Central memory CD8-positive, alpha-beta T cell (primary cell): Measurements from ENCODE around the gene BLM.

Experiments used
- ATAC-seq: fragments of 150-1000 bp; cut with Tn5 transposase; replicated peaks from 2 replicates; pipeline ENCODE4 v1.10.0; 2022; ENCODE audit warnings: mild to moderate bottlenecking, moderate FRiP score, moderate number of reproducible peaks; ENCODE audit not compliant: poor library complexity, severe bottlenecking; ENCODE audit errors: extremely low read depth
- DNase-seq, 2 donors: peaks; one replicate each; pipeline ENCODE4 v3.0.0; 2021; ENCODE audit warnings: low spot score in 2 of 2
- H3K27ac Mint-ChIP-seq: one replicate; pipeline ENCODE4 v1.8.0; 2022; ENCODE audit warnings: low read depth, mild to moderate bottlenecking, moderate library complexity, mixed read lengths
- H3K27me3 Mint-ChIP-seq: one replicate; pipeline ENCODE4 v1.8.0; 2022; ENCODE audit warnings: mixed read lengths
- H3K36me3 Mint-ChIP-seq: one replicate; pipeline ENCODE4 v1.8.0; 2022; ENCODE audit warnings: mild to moderate bottlenecking, moderate library complexity, mixed read lengths; ENCODE audit not compliant: insufficient read depth
- H3K4me1 Mint-ChIP-seq: one replicate; pipeline ENCODE4 v1.8.0; 2022; ENCODE audit warnings: mixed read lengths
- H3K4me3 Mint-ChIP-seq: one replicate; pipeline ENCODE4 v1.8.0; 2022; ENCODE audit warnings: mild to moderate bottlenecking, moderate library complexity, mixed read lengths
- H3K9me3 Mint-ChIP-seq: one replicate; pipeline ENCODE4 v1.8.0; 2022; ENCODE audit warnings: mixed read lengths

BLM gene

DNA sequence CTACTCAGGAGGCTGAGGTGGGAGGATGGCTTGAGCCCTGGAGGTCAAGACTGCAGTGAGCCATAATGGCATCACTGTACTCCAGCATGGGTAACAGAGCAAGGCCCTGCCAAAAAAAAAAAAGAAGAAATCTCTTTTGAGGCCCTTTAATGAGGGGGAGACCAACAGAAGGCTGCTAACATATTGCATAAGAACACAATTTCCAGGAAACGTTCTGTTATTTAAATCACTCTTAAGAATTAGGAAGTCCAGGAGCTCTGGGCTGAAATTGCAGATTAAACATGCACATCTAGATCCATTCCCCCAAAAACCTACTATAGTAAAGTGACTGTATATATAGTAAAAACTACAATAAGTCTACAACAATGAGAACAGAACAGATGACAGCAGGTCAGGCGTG lies 16.1 kb upstream of the BLM start:
- H3K27ac Mint-ChIP-seq = no peak overlapping the region
- ATAC-seq = no peak
- H3K4me1 Mint-ChIP-seq = no peaks in the 10 kb centered on the region
- no peaks in the 10 kb centered on the region for H3K36me3 Mint-ChIP-seq
- H3K4me3 Mint-ChIP-seq = no peak overlapping the region
- H3K27me3 Mint-ChIP-seq = no peaks in the 10 kb centered on the region
- H3K9me3 Mint-ChIP-seq = peaks cover 6% of the 10 kb centered on the region
- DNase-seq = no peak

DNA sequence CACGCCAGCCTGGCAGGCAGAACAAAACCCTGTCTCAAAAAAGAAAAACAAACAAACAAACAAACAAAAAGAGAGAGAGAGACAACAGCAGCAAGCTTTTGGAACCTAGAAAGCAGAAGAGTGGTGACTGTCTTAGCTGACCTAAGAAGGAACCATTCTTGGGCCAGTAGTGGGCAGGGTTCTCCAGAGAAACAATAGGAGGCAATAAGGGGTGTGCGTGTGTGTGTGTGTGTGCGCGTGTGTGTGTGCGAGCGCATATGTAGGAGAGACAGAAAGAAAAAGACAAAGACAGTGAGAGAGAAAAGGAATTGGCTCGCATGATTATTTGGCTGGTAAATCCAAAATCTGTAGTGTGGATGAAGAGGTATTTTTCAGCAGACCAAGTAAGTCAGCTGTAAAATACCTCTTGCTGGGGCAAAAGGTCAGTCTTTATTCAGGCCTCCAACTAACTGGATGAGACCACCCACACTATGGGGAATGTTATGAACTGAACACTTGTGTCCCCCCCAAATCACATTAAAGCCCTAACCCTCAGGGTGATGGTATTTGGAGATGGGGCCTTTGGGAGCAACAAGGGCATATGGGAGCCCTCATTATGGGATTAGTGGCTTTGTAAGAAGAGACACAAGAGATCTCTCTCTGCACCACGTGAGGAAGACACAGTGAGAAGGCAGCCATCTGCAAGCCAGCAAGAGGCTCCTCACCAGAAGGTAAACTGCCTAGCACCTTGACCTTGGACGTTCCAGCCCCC lies 15.1 kb upstream of the BLM start:
- Mint-ChIP-seq H3K27ac (no peak overlapping the region), H3K9me3 (peaks cover 6% of the 10 kb centered on the region), H3K4me3 (no peak overlapping the region), H3K4me1 (no peaks in the 10 kb centered on the region), H3K36me3 (no peaks in the 10 kb centered on the region), H3K27me3 (no peaks in the 10 kb centered on the region)
- ATAC-seq (no peak), DNase-seq (no peak)

DNA sequence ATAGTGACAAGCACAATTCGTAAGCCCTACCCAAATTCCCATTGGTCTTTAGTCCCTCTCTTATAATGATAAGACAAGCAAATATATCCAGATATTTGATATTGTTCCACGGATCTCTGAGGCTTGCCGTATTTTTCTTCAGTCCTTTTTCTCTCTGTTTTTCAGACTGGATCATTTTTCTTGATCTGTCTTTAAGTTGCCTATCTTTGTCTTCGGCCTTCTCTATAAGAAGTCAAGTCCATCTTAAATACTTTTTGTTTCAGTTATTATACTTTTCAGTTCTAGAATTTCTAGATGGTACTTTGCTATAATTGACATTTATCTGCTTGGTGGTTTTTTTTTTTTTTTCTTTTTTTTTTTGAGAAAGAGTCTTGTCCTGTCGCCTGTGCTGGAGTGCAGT lies 13.7 kb upstream of the BLM start:
- Mint-ChIP-seq H3K9me3 (peaks cover 6% of the 10 kb centered on the region), H3K4me1 (no peaks in the 10 kb centered on the region)
- ATAC-seq = no peak

DNA sequence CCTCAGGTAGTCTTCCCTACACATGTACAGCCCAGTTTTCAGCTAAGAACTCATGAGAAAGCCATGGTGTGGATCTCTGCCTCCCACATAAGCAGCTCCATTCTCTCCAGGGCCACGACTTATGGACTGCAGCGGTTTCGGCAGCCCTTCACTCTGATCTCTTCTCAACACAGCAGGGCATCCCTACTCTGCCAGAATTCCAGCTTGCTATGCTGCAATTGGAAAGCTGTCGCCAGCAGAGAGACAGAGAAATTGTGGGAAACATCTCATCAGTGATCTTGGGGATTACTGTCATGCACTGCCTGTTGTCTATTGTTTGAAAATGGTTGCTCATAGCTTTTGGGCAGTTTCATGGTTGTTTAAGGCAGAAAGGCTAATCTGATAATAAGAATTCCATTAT lies 11.9 kb upstream of the BLM start:
- no peak for DNase-seq
- Mint-ChIP-seq H3K4me3 (no peak overlapping the region), H3K36me3 (no peaks in the 10 kb centered on the region), H3K27ac (no peak overlapping the region), H3K4me1 (no peaks in the 10 kb centered on the region), H3K27me3 (no peaks in the 10 kb centered on the region), H3K9me3 (peaks cover 6% of the 10 kb centered on the region)
- ATAC-seq = no peak

More for the DNA sequence above, 13.7 kb upstream of the BLM start:
- Mint-ChIP-seq H3K4me3 (no peak overlapping the region), H3K27me3 (no peaks in the 10 kb centered on the region), H3K27ac (no peak overlapping the region), H3K36me3 (no peaks in the 10 kb centered on the region)
- no peak for DNase-seq

DNA sequence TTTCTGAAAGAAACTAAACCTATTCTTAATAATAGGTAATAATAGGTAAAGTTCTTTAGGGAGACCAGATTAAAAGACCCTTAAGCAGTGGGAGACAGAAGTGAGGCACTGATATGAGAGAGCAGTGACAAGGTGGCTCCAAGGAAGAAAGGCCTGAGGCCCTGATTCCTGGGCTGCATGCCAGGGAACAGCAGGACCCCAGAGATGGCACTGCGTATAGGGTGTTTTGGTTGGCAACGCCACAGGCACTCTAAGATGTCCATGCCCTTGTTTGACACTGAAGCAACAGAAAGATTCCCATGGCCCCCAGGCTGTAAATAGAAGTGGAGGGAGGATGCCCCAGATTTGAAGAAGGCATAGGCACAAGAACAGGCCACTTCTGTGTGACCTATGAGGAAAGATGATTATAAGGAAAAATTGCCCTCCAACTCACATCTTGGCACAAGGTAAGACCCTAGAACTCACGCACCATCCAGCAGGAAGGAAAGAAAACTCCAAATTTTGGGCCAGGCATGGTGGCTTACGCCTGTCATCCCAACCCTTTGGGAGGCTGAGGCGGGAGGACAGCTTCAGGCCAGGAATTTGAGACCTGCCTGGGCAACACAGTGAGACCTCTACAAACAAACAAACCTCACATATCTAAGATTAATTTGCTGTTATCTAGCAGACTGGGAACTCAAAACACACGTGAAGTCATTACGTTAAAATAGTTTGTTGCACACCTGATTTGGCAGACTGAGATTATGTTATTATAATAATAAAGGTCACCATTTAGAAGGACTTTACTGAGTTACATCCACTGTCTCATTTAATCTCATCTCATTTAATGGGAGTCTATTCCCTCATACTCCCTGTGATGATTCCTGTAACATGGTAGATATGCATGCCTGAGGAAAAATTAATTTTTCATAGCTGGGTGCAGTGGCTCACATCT lies 10.5 kb upstream of the BLM start:
- Mint-ChIP-seq H3K9me3 (peaks cover 6% of the 10 kb centered on the region), H3K4me1 (no peaks in the 10 kb centered on the region), H3K27ac (no peak overlapping the region), H3K27me3 (no peaks in the 10 kb centered on the region), H3K36me3 (no peaks in the 10 kb centered on the region), H3K4me3 (no peak overlapping the region)
- DNase-seq = no peak
- no peak for ATAC-seq

DNA sequence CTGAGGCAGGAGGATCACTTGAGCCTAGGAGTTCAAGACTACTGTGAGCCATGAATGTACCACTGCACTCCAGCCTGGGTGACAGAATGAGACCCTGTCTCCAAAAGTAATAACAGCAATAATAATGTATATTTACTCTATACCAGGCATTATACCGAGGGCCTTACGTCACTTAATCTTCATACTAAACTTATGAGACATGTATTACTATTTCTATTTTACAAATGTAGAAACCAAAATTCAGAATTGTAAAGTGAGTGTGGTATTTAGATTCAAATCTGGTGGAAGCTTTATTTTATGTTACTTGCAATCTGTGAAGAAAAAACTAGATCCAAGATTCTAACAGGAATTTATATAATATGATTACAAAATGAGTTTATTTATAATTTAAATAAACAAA lies 9.7 kb upstream of the BLM start:
- H3K4me1 Mint-ChIP-seq = no peaks in the 10 kb centered on the region
- no peak for ATAC-seq

DNA sequence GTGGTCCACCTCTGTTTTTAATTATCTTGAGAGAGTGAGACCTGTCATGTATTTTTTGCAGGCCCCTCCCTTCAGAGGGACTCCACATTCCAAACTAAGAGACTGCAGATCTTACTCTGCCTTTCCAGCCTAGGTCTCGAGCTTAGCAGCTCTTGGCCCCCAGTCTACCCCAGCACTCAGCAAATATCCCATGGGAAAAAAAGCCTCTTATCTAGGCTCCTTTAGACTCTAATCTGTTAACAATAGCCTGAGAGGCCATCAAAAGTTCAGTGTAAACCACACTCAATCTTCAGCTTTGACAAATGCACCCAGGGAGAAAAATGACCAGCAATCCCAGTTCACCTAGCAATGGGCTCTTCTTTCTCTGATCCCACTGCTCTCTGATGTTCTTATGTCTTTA lies 8.6 kb upstream of the BLM start:
- no peak overlapping the region for H3K27ac Mint-ChIP-seq
- DNase-seq = no peak
- H3K27me3 Mint-ChIP-seq = no peaks in the 10 kb centered on the region
- ATAC-seq = no peak
- H3K4me3 Mint-ChIP-seq = no peak overlapping the region
- no peaks in the 10 kb centered on the region for H3K9me3 Mint-ChIP-seq
- peaks cover 2% of the 10 kb centered on the region for H3K36me3 Mint-ChIP-seq
- no peaks in the 10 kb centered on the region for H3K4me1 Mint-ChIP-seq

More for the DNA sequence above, 9.7 kb upstream of the BLM start:
- no peak for DNase-seq
- Mint-ChIP-seq H3K27me3 (no peaks in the 10 kb centered on the region), H3K4me3 (no peak overlapping the region), H3K27ac (no peak overlapping the region), H3K9me3 (peaks cover 6% of the 10 kb centered on the region), H3K36me3 (no peaks in the 10 kb centered on the region)

DNA sequence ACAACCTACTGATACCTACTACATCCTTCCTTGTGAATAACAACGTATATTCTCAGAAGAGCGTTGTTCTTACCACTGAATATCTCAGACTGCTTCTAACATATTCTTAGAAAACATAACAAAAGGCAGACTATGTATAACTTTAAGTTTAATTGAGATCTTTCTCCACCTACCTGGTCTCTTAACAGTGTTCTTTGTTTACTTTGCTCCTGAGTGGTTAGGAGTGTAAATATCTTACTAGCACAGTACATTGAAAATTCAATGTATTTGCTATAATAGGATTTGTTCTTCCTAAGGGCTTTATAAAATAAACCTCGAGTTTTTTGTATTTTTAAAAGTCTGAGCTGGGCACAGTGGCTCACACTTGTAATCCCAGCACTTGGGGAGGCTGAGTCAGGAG lies 7.9 kb upstream of the BLM start:
- Mint-ChIP-seq H3K36me3 (peaks cover 2% of the 10 kb centered on the region), H3K4me1 (no peaks in the 10 kb centered on the region), H3K9me3 (no peaks in the 10 kb centered on the region), H3K27me3 (no peaks in the 10 kb centered on the region), H3K4me3 (no peak overlapping the region), H3K27ac (no peak overlapping the region)
- DNase-seq (no peak), ATAC-seq (no peak)

DNA sequence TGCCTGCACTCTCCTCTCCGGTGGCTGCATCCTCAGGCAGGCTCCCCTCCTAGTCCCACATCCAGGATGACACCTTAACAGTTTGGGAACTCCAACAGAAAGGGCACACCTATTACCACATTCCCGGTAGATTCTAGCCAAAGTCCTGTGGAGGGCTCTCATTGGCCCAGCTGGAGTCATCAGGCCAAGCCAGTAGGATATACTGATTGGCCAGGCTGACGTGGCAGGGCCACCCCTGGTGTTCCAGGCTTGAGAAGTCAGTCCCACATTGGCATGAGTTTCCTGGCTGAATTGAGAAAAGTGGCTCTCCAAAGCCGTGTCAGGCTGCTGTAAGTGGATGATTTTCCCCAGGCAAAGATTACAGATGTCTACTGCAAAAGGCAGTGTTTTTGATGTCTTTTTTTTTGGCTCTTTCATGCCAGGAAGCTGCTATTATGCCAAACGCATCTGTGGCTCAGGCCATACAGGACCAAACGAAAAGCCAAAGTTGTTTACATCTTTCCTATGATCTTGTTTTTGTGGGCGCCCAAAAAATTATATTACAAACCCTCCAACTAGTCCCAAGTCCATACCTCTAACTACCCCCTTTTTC lies 6.6 kb upstream of the BLM start:
- Mint-ChIP-seq H3K36me3 (peaks cover 2% of the 10 kb centered on the region), H3K4me3 (no peak overlapping the region), H3K9me3 (no peaks in the 10 kb centered on the region), H3K27me3 (no peaks in the 10 kb centered on the region), H3K4me1 (no peaks in the 10 kb centered on the region), H3K27ac (no peak overlapping the region)
- DNase-seq = no peak
- no peak for ATAC-seq

DNA sequence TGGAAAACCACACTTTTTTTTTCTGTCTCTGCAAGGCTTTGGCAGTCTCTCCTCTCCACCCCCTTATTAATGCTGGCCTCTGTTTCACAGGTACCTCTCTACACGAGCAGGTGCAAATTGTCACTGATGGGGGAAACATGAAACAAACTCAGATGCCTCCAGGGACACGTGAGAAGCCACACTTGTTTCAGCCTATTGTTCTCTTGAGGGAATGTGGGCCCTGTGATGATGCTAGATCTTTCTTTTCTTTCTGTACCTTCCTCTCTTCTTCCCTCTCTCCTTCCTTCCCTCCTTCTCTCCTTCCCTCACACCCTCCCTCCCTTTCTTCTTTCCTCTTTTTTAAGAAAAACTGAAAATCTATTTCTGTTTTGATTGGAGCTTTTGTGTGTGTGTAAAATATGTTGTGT lies 5.7 kb upstream of the BLM start:
- no peak overlapping the region for H3K27ac Mint-ChIP-seq
- DNase-seq (no peak), ATAC-seq (no peak)
- no peaks in the 10 kb centered on the region for H3K27me3 Mint-ChIP-seq
- H3K9me3 Mint-ChIP-seq = no peaks in the 10 kb centered on the region
- no peak overlapping the region for H3K4me3 Mint-ChIP-seq
- H3K4me1 Mint-ChIP-seq = peaks cover 5% of the 10 kb centered on the region
- H3K36me3 Mint-ChIP-seq = peaks cover 2% of the 10 kb centered on the region

DNA sequence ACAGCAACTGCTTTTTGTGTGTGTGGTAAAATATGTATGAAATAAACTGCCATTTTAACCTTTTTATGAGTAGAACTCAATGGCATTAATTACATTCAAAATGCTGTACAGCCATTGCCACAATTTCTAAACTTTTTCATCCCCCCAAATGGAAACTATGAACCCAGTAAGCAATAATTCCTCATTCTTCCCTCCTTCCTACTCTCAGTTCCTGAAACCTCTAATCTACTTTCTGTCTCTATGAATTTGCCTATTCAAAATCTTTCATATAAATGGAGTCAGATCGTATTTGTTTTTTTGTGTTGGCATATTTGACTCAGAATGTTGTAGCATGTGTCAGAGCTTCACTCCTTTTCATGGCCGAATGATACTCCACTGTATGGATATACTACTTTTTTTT lies 5.3 kb upstream of the BLM start:
- no peak for DNase-seq
- Mint-ChIP-seq H3K27ac (no peak overlapping the region), H3K9me3 (no peaks in the 10 kb centered on the region), H3K27me3 (no peaks in the 10 kb centered on the region), H3K4me1 (peaks cover 10% of the 10 kb centered on the region), H3K4me3 (no peak overlapping the region), H3K36me3 (peaks cover 2% of the 10 kb centered on the region)
- ATAC-seq = no peak

DNA sequence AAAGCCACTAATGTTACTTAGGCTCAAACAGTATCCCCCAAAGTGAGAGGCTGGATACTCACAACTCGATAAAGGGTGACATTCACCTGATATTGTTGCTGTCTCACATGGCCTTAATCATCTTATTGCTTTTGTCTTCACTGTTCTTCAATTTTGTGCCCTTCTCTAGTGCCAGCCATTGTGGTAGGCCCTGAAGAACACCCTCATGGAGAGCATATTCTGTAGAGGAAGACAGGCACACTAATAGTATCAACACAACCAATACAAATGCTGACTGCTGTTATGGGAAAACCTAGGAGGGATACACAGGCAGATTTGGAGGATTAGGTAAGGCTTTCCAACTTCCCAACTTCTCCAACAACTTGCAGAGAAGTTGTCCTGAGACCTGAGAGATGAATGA lies 4.1 kb upstream of the BLM start:
- H3K9me3 Mint-ChIP-seq = no peaks in the 10 kb centered on the region
- DNase-seq (no peak), ATAC-seq (no peak)
- no peak overlapping the region for H3K27ac Mint-ChIP-seq
- H3K27me3 Mint-ChIP-seq = no peaks in the 10 kb centered on the region
- peaks cover 8% of the 10 kb centered on the region for H3K36me3 Mint-ChIP-seq
- H3K4me3 Mint-ChIP-seq = no peak overlapping the region
- peaks cover 19% of the 10 kb centered on the region for H3K4me1 Mint-ChIP-seq
